ENCODE results near the gene KLHL29. TPM values are rescaled to one million over a fixed set of nuclear protein-coding genes. Genes with fewer than 3 reads are reported as not detected.

Gene KLHL29
- polyA plus RNA-seq, 6 donors from 2014 or later: 0.08 to 0.50 (median 0.28) TPM; not detected in 2

DNA sequence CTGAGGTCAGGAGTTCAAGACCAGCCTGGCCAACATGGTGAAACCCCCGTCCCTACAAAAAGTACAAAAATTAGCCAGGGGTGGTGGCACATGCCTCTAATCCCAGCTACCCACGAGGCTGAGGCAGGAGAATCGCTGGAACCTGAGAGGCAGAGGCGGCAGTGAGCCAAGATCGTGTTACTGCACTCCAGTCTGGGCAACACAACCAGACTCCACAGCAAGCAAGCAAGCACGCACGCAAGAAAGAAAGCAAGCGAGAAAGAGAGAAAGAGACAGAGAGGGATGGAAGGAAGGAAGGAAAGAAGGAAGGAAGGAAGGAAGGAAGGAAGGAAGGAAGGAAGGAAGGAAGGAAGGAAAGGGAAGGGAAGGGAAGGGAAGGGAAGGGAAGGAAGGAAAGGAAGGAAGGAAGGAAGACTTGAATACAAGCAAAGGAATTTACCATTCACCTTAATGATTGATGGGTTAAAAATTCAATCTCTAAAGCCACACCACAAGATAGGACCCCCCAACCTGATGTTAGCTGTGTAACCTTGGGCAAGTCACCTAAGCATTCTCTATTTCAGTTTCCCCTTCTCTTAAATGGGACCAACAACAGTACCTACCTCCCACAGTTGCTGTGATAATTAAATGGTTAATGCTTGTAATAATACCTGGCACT is 360.2 kb downstream of the KLHL29 start:
- ATAC-seq (ENCODE audit: low read depth in 2 of 2) (no peak), DNase-seq (no peak)
- H3K4me3 Mint-ChIP-seq: no peak overlapping the region

DNA sequence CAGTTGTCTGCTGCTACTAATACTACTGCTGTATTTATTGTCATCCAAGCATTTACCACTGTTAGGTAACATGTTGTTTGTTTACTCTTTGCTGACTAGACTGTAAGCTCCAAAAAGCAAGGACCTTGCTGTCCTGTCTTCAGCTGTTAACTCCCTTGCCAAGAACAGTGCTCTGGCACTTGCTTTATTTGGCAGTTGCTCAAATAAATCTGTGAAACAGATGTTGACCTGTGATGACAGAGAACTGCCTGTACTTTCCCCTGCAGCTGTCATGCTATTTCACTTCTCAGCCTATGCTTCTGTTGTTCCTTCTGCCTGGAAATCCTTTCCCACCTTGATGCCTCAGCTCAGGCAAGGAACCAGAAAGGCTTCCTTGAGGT is 360.7 kb downstream of the KLHL29 start:
- peaks cover 0 to 5% (median 1%) of the 10 kb centered on the region in 3 donors for H3K4me1 Mint-ChIP-seq
- H3K27ac Mint-ChIP-seq: peak overlapping the region in 3 of 6 donors; percentile 42 to 87 (median 47)
- peaks cover 0 to 4% (median 0%) of the 10 kb centered on the region in 7 donors for H3K9me3 Mint-ChIP-seq
- H3K27me3 Mint-ChIP-seq: no peaks in the 10 kb centered on the region
- DNase-seq (no peak), ATAC-seq (ENCODE audit: low read depth in 2 of 2) (no peak)
- no peak overlapping the region for H3K4me3 Mint-ChIP-seq
- peaks cover 0 to 7% of the 10 kb centered on the region in 2 donors for H3K36me3 Mint-ChIP-seq

More for the DNA sequence above, 360.2 kb downstream of the KLHL29 start:
- H3K9me3 Mint-ChIP-seq: peaks cover 0 to 6% (median 0%) of the 10 kb centered on the region in 7 donors
- H3K27ac Mint-ChIP-seq: peak overlapping the region in 3 of 6 donors; percentile 2 to 78 (median 54)
- peaks cover 0 to 5% (median 1%) of the 10 kb centered on the region in 3 donors for H3K4me1 Mint-ChIP-seq
- H3K36me3 Mint-ChIP-seq: peaks cover 0 to 7% of the 10 kb centered on the region in 2 donors
- H3K27me3 Mint-ChIP-seq: no peaks in the 10 kb centered on the region

DNA sequence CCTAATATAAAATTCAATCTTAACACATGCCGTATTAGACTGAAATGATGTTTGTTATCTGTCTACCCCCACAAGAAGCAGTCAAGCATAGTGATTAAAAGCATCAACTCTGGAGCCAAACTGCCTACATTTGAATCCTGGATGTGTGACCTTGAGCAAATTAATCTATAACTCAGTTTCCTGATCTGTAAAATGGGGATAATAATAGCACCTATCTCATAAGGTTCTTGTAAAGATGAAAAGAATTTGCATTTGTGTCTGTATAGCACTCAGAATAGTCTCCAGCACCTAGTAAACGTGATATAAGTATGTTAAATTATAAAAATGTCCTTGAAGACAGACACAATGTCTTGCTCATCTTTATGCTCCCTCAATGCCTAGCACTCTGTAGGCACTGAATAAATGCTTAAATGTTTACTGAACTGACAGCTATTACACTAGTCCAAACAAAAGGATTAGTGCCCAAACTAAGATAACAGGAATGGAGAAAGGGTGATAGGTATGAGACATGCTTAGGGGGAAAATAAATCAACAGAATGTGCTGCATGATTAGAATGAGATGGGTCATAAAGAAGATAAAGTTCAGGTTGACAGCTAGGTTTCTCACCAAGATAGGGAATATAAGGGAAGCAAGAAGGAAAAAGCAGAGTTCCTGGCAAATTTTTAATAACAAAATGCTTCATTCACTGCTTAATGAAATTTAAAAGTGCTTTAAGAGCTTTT is 361.3 kb downstream of the KLHL29 start:
- DNase-seq (no peak), ATAC-seq (ENCODE audit: low read depth in 2 of 2) (no peak)
- peaks cover 0 to 7% of the 10 kb centered on the region in 2 donors for H3K36me3 Mint-ChIP-seq
- peaks cover 0 to 5% (median 1%) of the 10 kb centered on the region in 3 donors for H3K4me1 Mint-ChIP-seq
- H3K9me3 Mint-ChIP-seq: peaks cover 0 to 4% (median 0%) of the 10 kb centered on the region in 7 donors
- H3K27me3 Mint-ChIP-seq: no peaks in the 10 kb centered on the region
- peak overlapping the region in 5 of 6 donors; percentile 8 to 87 (median 42) for H3K27ac Mint-ChIP-seq
- no peak overlapping the region for H3K4me3 Mint-ChIP-seq

DNA sequence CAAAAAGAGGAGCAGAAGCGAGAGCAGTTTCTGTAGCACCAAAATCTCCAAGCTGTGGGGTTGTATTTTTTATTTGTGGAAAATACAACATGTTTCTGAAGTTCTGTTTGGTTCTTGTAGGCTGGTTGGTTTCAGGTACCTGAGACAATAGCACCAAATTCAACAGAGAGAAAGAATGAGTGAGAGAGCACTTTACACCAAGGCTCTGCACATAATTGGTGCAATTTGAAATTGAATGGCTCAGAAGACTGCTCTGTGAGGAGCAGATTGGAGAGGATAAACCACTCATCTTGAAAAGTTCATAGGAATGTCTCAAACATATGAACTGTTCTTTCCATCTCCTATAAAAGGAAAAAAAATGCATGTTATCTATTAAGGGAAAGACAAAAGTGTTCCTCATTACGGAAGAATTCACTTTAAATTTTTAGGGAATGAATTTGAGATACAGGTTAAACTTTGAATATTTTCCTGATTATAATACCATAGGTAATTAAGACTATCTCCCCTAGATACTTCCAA is 366.8 kb downstream of the KLHL29 start:
- no peak overlapping the region for H3K27ac Mint-ChIP-seq
- H3K4me1 Mint-ChIP-seq: no peaks in the 10 kb centered on the region
- peaks cover 0 to 13% of the 10 kb centered on the region in 2 donors for H3K36me3 Mint-ChIP-seq
- no peak for ATAC-seq (ENCODE audit: low read depth in 2 of 2)
- H3K9me3 Mint-ChIP-seq: no peaks in the 10 kb centered on the region
- DNase-seq: no peak
- H3K27me3 Mint-ChIP-seq: no peaks in the 10 kb centered on the region
- no peak overlapping the region for H3K4me3 Mint-ChIP-seq

DNA sequence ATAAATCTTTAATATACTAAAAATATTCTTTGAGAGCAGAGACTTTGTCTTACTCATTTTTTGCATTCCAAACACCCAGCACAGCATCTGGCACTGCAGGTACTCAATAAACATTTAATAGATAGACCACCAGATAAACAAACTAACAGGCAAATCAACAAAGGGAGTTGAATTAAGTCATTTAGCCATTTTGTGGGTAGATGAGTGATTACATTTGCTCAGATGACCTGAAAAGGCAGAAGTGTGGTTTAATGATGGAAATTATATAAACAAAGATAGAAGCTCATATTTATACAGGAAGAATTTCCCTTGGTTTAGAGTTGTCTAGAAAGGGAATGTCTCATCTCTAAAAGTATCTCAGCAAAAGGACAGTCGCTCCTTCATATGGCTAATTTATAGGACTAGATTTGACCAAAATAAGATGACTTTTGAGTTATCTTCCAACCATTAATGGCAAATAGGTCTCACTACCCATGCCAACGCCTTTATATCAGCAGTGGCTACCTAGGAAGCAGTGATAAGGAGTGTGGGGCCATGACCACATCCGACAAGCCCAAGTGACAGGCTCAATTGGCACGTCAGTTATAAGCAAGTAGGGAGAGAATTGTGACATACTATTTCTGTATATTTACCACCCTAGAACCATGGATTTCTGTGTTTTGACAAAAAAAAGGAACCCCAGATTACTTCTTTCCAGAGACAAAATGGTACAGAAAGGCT is 368.5 kb downstream of the KLHL29 start:
- DNase-seq: no peak
- no peak overlapping the region for H3K27ac Mint-ChIP-seq
- no peak overlapping the region for H3K4me3 Mint-ChIP-seq
- H3K9me3 Mint-ChIP-seq: no peaks in the 10 kb centered on the region
- H3K36me3 Mint-ChIP-seq: peaks cover 13 to 24% of the 10 kb centered on the region in 2 donors
- no peaks in the 10 kb centered on the region for H3K4me1 Mint-ChIP-seq
- no peaks in the 10 kb centered on the region for H3K27me3 Mint-ChIP-seq
- no peak for ATAC-seq (ENCODE audit: low read depth in 2 of 2)

DNA sequence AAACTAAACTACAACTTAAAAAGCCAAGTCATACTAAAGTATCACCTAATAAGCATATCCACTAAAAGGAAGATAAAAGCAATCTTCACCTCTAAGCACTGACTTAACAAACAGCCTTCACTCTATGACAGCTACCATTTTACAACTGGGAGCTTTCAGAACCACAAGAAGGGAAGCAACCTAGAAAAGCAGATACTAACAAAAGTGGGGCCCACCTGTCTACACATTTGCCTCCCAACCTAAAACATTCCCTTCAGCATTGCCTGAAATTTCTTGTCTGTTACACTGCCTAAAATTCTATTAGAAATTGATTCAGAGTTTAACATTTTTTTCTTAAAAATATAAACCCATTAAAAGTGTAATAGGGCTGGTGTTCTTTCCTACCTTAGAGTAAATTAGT is 370.0 kb downstream of the KLHL29 start:
- Mint-ChIP-seq H3K4me1 (no peaks in the 10 kb centered on the region), H3K4me3 (no peak overlapping the region), H3K27me3 (no peaks in the 10 kb centered on the region), H3K27ac (no peak overlapping the region), H3K9me3 (no peaks in the 10 kb centered on the region), H3K36me3 (peaks cover 13 to 25% of the 10 kb centered on the region in 2 donors)
- ATAC-seq (ENCODE audit: low read depth in 2 of 2) (no peak), DNase-seq (no peak)

DNA sequence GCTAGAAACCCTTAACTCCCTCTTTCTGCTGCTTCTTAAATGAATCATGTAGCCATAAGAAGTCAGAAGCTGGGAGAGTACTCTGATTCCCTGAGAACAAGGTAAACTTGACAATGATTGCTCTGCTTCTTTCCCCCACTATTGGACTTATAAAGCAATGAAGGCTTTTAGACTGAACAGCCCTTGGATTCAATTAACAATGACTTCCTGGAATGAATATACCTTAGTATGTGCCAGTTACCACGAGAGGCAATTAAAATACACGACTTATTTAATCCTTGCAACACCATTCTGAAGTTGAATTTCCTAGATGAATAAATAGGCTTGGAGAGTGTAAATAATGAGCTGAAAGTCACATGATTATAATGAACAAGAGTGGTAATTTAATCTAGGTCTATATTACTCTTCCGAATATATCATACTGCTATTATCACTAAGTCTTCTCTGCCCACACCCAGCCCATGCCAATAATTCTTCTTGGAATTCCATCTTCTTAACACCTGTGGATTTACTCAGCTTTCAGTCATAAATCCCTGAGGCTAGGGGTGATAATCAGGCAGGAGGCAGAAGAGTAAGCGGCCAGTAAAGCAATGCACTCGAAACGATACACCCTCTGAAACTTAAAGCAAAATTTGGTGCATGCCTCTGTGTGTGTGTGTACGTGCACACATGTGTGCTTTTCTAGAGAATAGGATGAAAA is 371.8 kb downstream of the KLHL29 start:
- peaks cover 13 to 25% of the 10 kb centered on the region in 2 donors for H3K36me3 Mint-ChIP-seq
- H3K27me3 Mint-ChIP-seq: no peaks in the 10 kb centered on the region
- peak overlapping the region in 1 of 6 donors; percentile 31 for H3K27ac Mint-ChIP-seq
- no peaks in the 10 kb centered on the region for H3K9me3 Mint-ChIP-seq
- ATAC-seq (ENCODE audit: low read depth in 2 of 2): no peak
- peaks cover 0 to 3% (median 0%) of the 10 kb centered on the region in 3 donors for H3K4me1 Mint-ChIP-seq
- no peak for DNase-seq
- H3K4me3 Mint-ChIP-seq: no peak overlapping the region

DNA sequence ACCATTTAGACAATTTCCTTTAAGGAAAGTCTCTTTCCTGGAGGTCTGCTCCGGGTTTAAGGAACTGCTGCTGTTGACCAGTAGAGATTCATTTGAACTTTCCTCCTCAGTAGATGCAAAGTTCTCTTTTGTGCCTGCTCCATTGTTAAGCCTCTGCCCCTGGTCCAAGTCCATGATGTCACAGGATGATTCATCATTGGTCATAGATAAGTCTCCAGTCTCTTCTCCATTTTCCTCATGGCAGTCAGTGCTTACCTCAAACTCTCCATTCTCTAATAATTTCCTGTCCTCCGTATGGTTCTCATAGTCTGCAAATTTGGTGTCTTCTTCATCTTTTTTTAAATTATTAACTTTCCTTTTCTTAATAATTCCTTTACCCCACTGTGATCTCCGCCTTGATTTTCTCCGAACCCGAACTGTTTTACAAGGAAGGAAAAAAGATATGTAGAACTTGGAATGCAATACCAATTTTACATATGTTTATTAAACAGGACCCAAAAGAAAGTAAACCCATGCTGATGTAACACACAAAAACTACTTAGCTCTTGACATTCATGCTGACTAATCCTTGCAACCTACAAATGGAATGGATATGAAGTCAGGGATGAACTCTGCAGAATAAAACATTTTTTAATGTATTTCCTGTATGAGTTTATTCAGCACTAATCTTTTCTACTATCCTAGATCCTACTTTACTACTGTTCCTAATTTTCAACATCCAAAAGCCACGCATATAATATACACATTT is 372.9 kb downstream of the KLHL29 start:
- H3K9me3 Mint-ChIP-seq: no peaks in the 10 kb centered on the region
- ATAC-seq (ENCODE audit: low read depth in 2 of 2) (no peak), DNase-seq (no peak)
- peaks cover 0 to 3% (median 0%) of the 10 kb centered on the region in 3 donors for H3K4me1 Mint-ChIP-seq
- no peaks in the 10 kb centered on the region for H3K27me3 Mint-ChIP-seq
- H3K27ac Mint-ChIP-seq: peak overlapping the region in 4 of 6 donors; percentile 15 to 70 (median 48)
- peaks cover 21 to 25% of the 10 kb centered on the region in 2 donors for H3K36me3 Mint-ChIP-seq
- no peak overlapping the region for H3K4me3 Mint-ChIP-seq
